K562 (cell line): Measurements from ENCODE around the gene TTC39A. TPM values are rescaled to one million over a fixed set of nuclear protein-coding genes. Genes with fewer than 3 reads are reported as not detected.
A peak's percentile ranks its signal among the peaks of the same experiment; 100 is the strongest.

Experiments used
- ATAC-seq: fragments of 200-7000 bp; cut with Tn5 transposase; 3 replicates; pipeline ENCODE4 v1.9.1; 2020; ENCODE audit warnings: moderate library complexity
- BruUV-seq: library from RNA; stranded (reverse); fragments of 400-500 nt; replicated peaks from 2 replicates; lab custom pipeline; 2021; lab: Mats Ljungman, UMichigan
- CTCF ChIA-PET: fragments of 300-600 bp; formaldehyde crosslinking; extraction: SDS; loops from one replicate; lab custom pipeline; 2021; ENCODE audit warnings: low intra/inter-chr PET ratio; lab: Yijun Ruan, JAX
- POLR2A ChIA-PET: fragments of 300-600, 350-650 bp; sonication (Branson Sonifier 250); formaldehyde crosslinking; extraction: SDS; loops from one replicate; lab custom pipeline; 2021; ENCODE audit warnings: antibody characterized with exemption, inconsistent platforms; lab: Yijun Ruan, JAX
- DNase-seq, 4 experiments: peaks; one replicate each; pipeline versions ENCODE4 v3.0.0 to v3.0.0-alpha.2; 2011 to 2018; ENCODE audit warnings: low spot score in 3 of 4, mixed read lengths in 3 of 4; ENCODE audit errors: extremely low read depth in 1 of 4
- FAIRE-seq: peaks from 2 replicates; lab custom pipeline; 2011; peaks lifted over from hg19 to GRCh38; lab: Jason Lieb, UNC
- H2AFZ ChIP-seq: 2 replicates; pipeline ENCODE4 v1.6.0; 2011; ENCODE audit warnings: low read depth, low read length, control low read depth, inconsistent platforms
- H3K27ac ChIP-seq: fragments of 200-600 bp; 3 replicates; pipeline ENCODE4 v1.8.0; 2011; ENCODE audit warnings: low read depth, mild to moderate bottlenecking, control low read depth, inconsistent platforms, low read length, moderate library complexity, mixed read lengths; ENCODE audit errors: extremely low read depth
- H3K27me3 ChIP-seq, 2 experiments: fragments of 300-600 bp in 1 of 2; 2 replicates in 1 of 2; 3 replicates in 1 of 2; pipeline versions ENCODE4 v1.6.0 to v1.8.0; 2011; ENCODE audit warnings: inconsistent platforms in 2 of 2, low read length in 2 of 2, mild to moderate bottlenecking in 1 of 2, mixed read lengths in 1 of 2, moderate library complexity in 1 of 2; ENCODE audit not compliant: control insufficient read depth in 2 of 2, insufficient read depth in 2 of 2
- H3K36me3 ChIP-seq: fragments of 300-600 bp; 3 replicates; pipeline ENCODE4 v1.8.0; 2011; ENCODE audit warnings: mild to moderate bottlenecking, low read length, inconsistent platforms; ENCODE audit not compliant: control insufficient read depth, insufficient read depth
- H3K4me1 ChIP-seq, 2 experiments: fragments of 200-600 bp in 1 of 2; replicated peaks in 1 of 2; 2 replicates in 1 of 2; 3 replicates in 1 of 2; pipeline versions ENCODE4 v1.5.1 to v1.8.0; 2011; ENCODE audit warnings: inconsistent platforms in 2 of 2, low read length in 2 of 2, mild to moderate bottlenecking in 1 of 2, mixed read lengths in 1 of 2, moderate library complexity in 1 of 2; ENCODE audit not compliant: control insufficient read depth in 2 of 2, insufficient read depth in 2 of 2
- H3K4me2 ChIP-seq: 2 replicates; pipeline ENCODE4 v1.6.1; 2011; ENCODE audit warnings: low read length, control low read depth, inconsistent platforms, mixed read lengths; ENCODE audit not compliant: insufficient read depth
- H3K4me3 ChIP-seq: fragments of 200-600 bp; sonication (generic), shearing (Covaris generic); 2 replicates; pipeline ENCODE4 v1.5.1; 2016; ENCODE audit warnings: control low read depth, inconsistent platforms
- H3K79me2 ChIP-seq: fragments of 200-600 bp; 3 replicates; pipeline ENCODE4 v1.8.0; 2011; ENCODE audit warnings: low read length, inconsistent platforms; ENCODE audit not compliant: control insufficient read depth, insufficient read depth
- H3K9ac ChIP-seq, 2 experiments: 2 replicates each; pipeline versions ENCODE4 v1.6.0 to v1.6.1; 2011; ENCODE audit warnings: low read depth in 2 of 2, low read length in 2 of 2, control low read depth in 1 of 2, inconsistent platforms in 1 of 2, mild to moderate bottlenecking in 1 of 2, mixed read lengths in 1 of 2; ENCODE audit not compliant: insufficient read depth in 1 of 2
- H3K9me1 ChIP-seq: one replicate; pipeline ENCODE4 v1.6.0; 2011; ENCODE audit warnings: inconsistent platforms, mild to moderate bottlenecking, low read length, moderate library complexity; ENCODE audit not compliant: control insufficient read depth, insufficient read depth
- H3K9me3 ChIP-seq: replicated peaks from 2 replicates; pipeline ENCODE4 v1.5.1; 2011; ENCODE audit warnings: low read depth, low read length, inconsistent platforms; ENCODE audit not compliant: control insufficient read depth, insufficient read depth
- H4K20me1 ChIP-seq: replicated peaks from 2 replicates; pipeline ENCODE4 v1.6.1; 2011; ENCODE audit warnings: low read length, inconsistent platforms, mixed read lengths; ENCODE audit not compliant: control insufficient read depth, insufficient read depth
- ATF2 ChIP-seq: sonication (generic); formaldehyde crosslinking; IDR thresholded peaks from 2 replicates; pipeline ENCODE4 v1.8.1; 2022; ENCODE audit warnings: missing genetic modification reagents
- CTCF ChIP-seq, 3 experiments: IDR thresholded peaks in 2 of 3; conservative IDR thresholded peaks in 1 of 3; 2 replicates each; pipeline ENCODE4 v1.5.1; 2011 to 2012; ENCODE audit warnings: low read length in 3 of 3, mild to moderate bottlenecking in 3 of 3, control low read depth in 2 of 3, improper control_type of control experiment in 1 of 3, inconsistent platforms in 1 of 3, low read depth in 1 of 3, mixed read lengths in 1 of 3, moderate library complexity in 1 of 3; ENCODE audit not compliant: insufficient read depth in 2 of 3
- ESRRB ChIP-seq: fragments of 250-450 bp; sonication (Bioruptor Pico); IDR thresholded peaks from 2 replicates; pipeline ENCODE4 v1.5.0; 2020; ENCODE audit warnings: mild to moderate bottlenecking, moderate library complexity, borderline replicate concordance
- GATAD2A ChIP-seq: fragments of 450-650 bp; IDR thresholded peaks from 2 replicates; pipeline ENCODE4 v1.6.1; 2017
- HDGF ChIP-seq: fragments of 450-650 bp; IDR thresholded peaks from 2 replicates; pipeline ENCODE4 v1.6.1; 2016
- HNRNPL ChIP-seq: fragments of 200-400 bp; formaldehyde crosslinking; IDR thresholded peaks from 2 replicates; pipeline ENCODE4 v1.6.1; 2017; ENCODE audit warnings: low read depth, mild to moderate bottlenecking, low read length
- NUFIP1 ChIP-seq: fragments of 450-650 bp; IDR thresholded peaks from 2 replicates; pipeline ENCODE4 v1.6.1; 2018; ENCODE audit not compliant: partially characterized antibody
- POLR2A ChIP-seq: fragments of 450-650 bp; conservative IDR thresholded peaks from 2 replicates; pipeline ENCODE4 v1.6.1; 2016
- RAD21 ChIP-seq, 2 experiments: fragments of 250-450 bp in 1 of 2; fragments of 450-650 bp in 1 of 2; sonication (Bioruptor Pico) in 1 of 2; formaldehyde crosslinking in 1 of 2; IDR thresholded peaks in 1 of 2; conservative IDR thresholded peaks in 1 of 2; 2 replicates each; pipeline versions ENCODE4 v1.4.0 to v1.8.0; 2020 to 2022; ENCODE audit warnings: mild to moderate bottlenecking in 2 of 2, moderate library complexity in 1 of 2
- SMC3 ChIP-seq: conservative IDR thresholded peaks from 2 replicates; pipeline ENCODE4 v1.6.1; 2011; ENCODE audit warnings: low read depth, low read length, improper control_type of control experiment; ENCODE audit not compliant: insufficient read depth
- TAF1 ChIP-seq: IDR thresholded peaks from 2 replicates; pipeline ENCODE4 v1.6.1; 2011; ENCODE audit warnings: mild to moderate bottlenecking, low read length, moderate library complexity; ENCODE audit not compliant: insufficient read depth, control insufficient read depth, severe bottlenecking; ENCODE audit errors: extremely low read depth
- THRAP3 ChIP-seq: fragments of 450-650 bp; IDR thresholded peaks from 2 replicates; pipeline ENCODE4 v1.6.1; 2016; ENCODE audit warnings: mild to moderate bottlenecking, inconsistent platforms, borderline replicate concordance
- ZNF444 ChIP-seq: fragments of 250-450 bp; sonication (Bioruptor Pico); IDR thresholded peaks from 2 replicates; pipeline ENCODE4 v1.4.0; 2020; ENCODE audit warnings: mild to moderate bottlenecking, moderate library complexity
- WGBS: fragments of 100-300 bp; shearing (Covaris generic); methylation state at CpG from one replicate; pipeline ENCODE4 v1.1.6; 2016; ENCODE audit warnings: low coverage, mixed read lengths; ENCODE audit not compliant: insufficient coverage; ENCODE audit errors: missing lambda C conversion rate; 5-methylcytosine and 5-hydroxymethylcytosine counted together
- in situ Hi-C: fragments of 300-500 bp; cut with MboI; formaldehyde crosslinking; loops from 4 replicates; pipeline ENCODE4 v1.15.0; 2018; ENCODE audit warnings: inconsistent platforms, mixed read lengths
- intact Hi-C: fragments of 100-400 bp; cut with micrococcal nuclease; formaldehyde crosslinking; loops from 2 replicates; pipeline ENCODE4 v1.14.2; 2022
- polyA plus RNA-seq, 8 experiments: library from polyadenylated mRNA; depleted of rRNA in 4 of 8; stranded (reverse) in 5 of 8; unstranded in 3 of 8; fragments of >200 nt; fragmentation: Nextera tagmentation in 2 of 8; fragmentation: Illumina TruSeq in 1 of 8; extraction: Ambion mirVana in 2 of 8; extraction: Trizol in 1 of 8; gene quantifications; 2 replicates each; pipeline versions ENCODE4 v1.2.1 to v1.2.3, GENCODE V29; 2011 to 2014; ENCODE audit warnings: inconsistent platforms in 1 of 8, missing spikeins in 1 of 8
- total RNA-seq, 7 experiments: library from RNA; depleted of rRNA in 6 of 7; stranded (reverse); fragments of >200 nt in 6 of 7; fragmentation: Illumina TruSeq in 2 of 7; extraction: Trizol in 2 of 7; gene quantifications; 2 replicates each; pipeline versions ENCODE4 v1.2.1 to v1.2.3, GENCODE V29; 2011 to 2021; ENCODE audit warnings: low replicate concordance in 1 of 7
- TF ChIP-seq, protein P1 (sequence below): fragments of 450-650 bp; formaldehyde crosslinking; IDR thresholded peaks from 2 replicates; pipeline ENCODE4 v1.4.0; 2020; ENCODE audit warnings: mild to moderate bottlenecking, moderate library complexity
- TF ChIP-seq, protein P2 (sequence below): fragments of 450-650 bp; IDR thresholded peaks from 2 replicates; pipeline ENCODE4 v1.6.1; 2016; ENCODE audit warnings: borderline replicate concordance

TTC39A gene
- total and polyA plus RNA-seq, 9 of the 15 experiments (the other 6 are each of a cell fraction or from before 2014, with no cell fraction given), result 0.18 to 0.82 (median 0.35) TPM

GRCh38 chr1:51313268-51313852 lies 17.0 kb downstream of the TTC39A start:
- H4K20me1 ChIP-seq, result no peaks in the 10 kb centered on the region
- H3K9me1 ChIP-seq, result no peaks in the 10 kb centered on the region
- H3K9me3 ChIP-seq, result no peaks in the 10 kb centered on the region; the same call in 1 of the 2 replicates
- ATAC-seq (peak; percentile 69), DNase-seq (peak in 3 of 4 experiments; percentile 58 to 82 (median 79)), FAIRE-seq (no peak)
- no peaks in the 10 kb centered on the region for H3K36me3 ChIP-seq
- intact Hi-C loops, result no loop called here
- no peaks in the 10 kb centered on the region for H3K27me3 ChIP-seq
- H3K4me1 ChIP-seq, result peaks cover 12 to 19% of the 10 kb centered on the region in 2 experiments; a peak in 4 of 5 replicates
- no peak overlapping the region for H3K4me3 ChIP-seq
- no peaks in the 10 kb centered on the region for H3K79me2 ChIP-seq
- no peak overlapping the region for H3K4me2 ChIP-seq
- in situ Hi-C loops, result no loop called here
- CTCF ChIA-PET, result interaction anchor here (0.7 kb wide), 1 partner anchor 16 kb away, joined by 3 read pairs; no protein-coding TSS in a partner anchor
- BruUV-seq, result no TSS peak
- H3K9ac ChIP-seq, result no peak overlapping the region; a peak in 1 of 4 replicates
- H3K27ac ChIP-seq, result no peak overlapping the region
- 37% methylated on average over 5 of the region's 5 CpGs for WGBS
- POLR2A ChIA-PET, result interaction anchor here (0.9 kb wide), 1 partner anchor 472 kb away, joined by 3 read pairs; no protein-coding TSS in a partner anchor
- H2AFZ ChIP-seq, result no peak overlapping the region
- no peak for TF ChIP-seq GATAD2A
- TF ChIP-seq ATF2, result no peak
- 0 out of 2 replicates have a peak, but pooled peaks have one; percentile 30 for TF ChIP-seq SMC3
- TF ChIP-seq CTCF (IDR thresholded peaks at IDR 0.05 in 2 of 3, conservative IDR thresholded peaks at IDR 0.05 in 1 of 3; ENCODE audit: insufficient read depth in 2 of 3, low read depth in 1 of 3, low read length in 3 of 3), result peak; percentile 37 to 61 (median 44)
- no peak for TF ChIP-seq THRAP3
- TF ChIP-seq, protein P1, sequence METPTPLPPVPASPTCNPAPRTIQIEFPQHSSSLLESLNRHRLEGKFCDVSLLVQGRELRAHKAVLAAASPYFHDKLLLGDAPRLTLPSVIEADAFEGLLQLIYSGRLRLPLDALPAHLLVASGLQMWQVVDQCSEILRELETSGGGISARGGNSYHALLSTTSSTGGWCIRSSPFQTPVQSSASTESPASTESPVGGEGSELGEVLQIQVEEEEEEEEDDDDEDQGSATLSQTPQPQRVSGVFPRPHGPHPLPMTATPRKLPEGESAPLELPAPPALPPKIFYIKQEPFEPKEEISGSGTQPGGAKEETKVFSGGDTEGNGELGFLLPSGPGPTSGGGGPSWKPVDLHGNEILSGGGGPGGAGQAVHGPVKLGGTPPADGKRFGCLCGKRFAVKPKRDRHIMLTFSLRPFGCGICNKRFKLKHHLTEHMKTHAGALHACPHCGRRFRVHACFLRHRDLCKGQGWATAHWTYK (CRISPR knock-in tag), result no peak
- no peak for TF ChIP-seq ESRRB
- TF ChIP-seq HNRNPL, result no peak
- no peak for TF ChIP-seq ZNF444 (CRISPR knock-in tag)
- no peak for TF ChIP-seq NUFIP1
- TF ChIP-seq RAD21 (CRISPR knock-in tag; conservative IDR thresholded peaks at IDR 0.05 in 1 of 2, IDR thresholded peaks at IDR 0.05 in 1 of 2), result peak in 1 of 2 experiments; percentile 36; a peak in 2 of 4 replicates
- TF ChIP-seq HDGF, result 0 out of 2 replicates have a peak, but pooled peaks have one; percentile 49
- TF ChIP-seq POLR2A, result no peak
- TF ChIP-seq TAF1, result no peak
- TF ChIP-seq, protein P2, sequence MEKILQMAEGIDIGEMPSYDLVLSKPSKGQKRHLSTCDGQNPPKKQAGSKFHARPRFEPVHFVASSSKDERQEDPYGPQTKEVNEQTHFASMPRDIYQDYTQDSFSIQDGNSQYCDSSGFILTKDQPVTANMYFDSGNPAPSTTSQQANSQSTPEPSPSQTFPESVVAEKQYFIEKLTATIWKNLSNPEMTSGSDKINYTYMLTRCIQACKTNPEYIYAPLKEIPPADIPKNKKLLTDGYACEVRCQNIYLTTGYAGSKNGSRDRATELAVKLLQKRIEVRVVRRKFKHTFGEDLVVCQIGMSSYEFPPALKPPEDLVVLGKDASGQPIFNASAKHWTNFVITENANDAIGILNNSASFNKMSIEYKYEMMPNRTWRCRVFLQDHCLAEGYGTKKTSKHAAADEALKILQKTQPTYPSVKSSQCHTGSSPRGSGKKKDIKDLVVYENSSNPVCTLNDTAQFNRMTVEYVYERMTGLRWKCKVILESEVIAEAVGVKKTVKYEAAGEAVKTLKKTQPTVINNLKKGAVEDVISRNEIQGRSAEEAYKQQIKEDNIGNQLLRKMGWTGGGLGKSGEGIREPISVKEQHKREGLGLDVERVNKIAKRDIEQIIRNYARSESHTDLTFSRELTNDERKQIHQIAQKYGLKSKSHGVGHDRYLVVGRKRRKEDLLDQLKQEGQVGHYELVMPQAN, result no peak
